Astrocyte of the spinal cord (primary cell): ENCODE data around the gene SLC6A2.

ENCODE experiments used
- DNase-seq: peaks from one replicate; pipeline ENCODE4 v3.0.0; 2011; ENCODE audit warnings: low read depth, low spot score
- H3K4me3 ChIP-seq: 2 replicates; pipeline ENCODE4 v1.5.1; 2011; ENCODE audit warnings: low read depth, mild to moderate bottlenecking, low read length, moderate library complexity
- in situ Hi-C: cut with HindIII; loops from 2 replicates; pipeline ENCODE4 v1.10.0; 2017; ENCODE audit warnings: low sequenced_read_pairs
- TF ChIP-seq, protein P1 (sequence below): IDR thresholded peaks from 2 replicates; pipeline ENCODE4 v1.5.1; 2012; ENCODE audit warnings: low read depth, mild to moderate bottlenecking, low read length, inconsistent platforms

SLC6A2 gene

DNA sequence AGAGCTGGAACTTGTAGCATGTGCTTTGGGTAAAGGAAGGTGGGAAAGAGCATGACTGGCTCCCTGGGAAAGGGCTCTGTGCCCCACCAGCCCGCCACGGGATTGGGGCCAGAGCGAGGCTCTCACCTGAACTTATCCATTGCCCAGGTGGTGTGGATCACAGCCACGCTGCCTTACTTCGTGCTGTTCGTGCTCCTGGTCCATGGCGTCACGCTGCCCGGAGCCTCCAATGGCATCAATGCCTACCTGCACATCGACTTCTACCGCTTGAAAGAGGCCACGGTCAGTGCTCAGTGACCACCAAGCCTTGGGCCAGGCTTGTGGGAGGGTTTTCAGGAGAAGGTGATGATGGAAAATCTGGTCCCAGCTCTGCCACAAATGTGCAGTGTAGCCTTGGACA is 36.0 kb downstream of the SLC6A2 start:
- no peak for DNase-seq
- no peak overlapping the region for H3K4me3 ChIP-seq
- TF ChIP-seq, protein P1, sequence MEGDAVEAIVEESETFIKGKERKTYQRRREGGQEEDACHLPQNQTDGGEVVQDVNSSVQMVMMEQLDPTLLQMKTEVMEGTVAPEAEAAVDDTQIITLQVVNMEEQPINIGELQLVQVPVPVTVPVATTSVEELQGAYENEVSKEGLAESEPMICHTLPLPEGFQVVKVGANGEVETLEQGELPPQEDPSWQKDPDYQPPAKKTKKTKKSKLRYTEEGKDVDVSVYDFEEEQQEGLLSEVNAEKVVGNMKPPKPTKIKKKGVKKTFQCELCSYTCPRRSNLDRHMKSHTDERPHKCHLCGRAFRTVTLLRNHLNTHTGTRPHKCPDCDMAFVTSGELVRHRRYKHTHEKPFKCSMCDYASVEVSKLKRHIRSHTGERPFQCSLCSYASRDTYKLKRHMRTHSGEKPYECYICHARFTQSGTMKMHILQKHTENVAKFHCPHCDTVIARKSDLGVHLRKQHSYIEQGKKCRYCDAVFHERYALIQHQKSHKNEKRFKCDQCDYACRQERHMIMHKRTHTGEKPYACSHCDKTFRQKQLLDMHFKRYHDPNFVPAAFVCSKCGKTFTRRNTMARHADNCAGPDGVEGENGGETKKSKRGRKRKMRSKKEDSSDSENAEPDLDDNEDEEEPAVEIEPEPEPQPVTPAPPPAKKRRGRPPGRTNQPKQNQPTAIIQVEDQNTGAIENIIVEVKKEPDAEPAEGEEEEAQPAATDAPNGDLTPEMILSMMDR: no peak
- in situ Hi-C loops: no loop called here

DNA sequence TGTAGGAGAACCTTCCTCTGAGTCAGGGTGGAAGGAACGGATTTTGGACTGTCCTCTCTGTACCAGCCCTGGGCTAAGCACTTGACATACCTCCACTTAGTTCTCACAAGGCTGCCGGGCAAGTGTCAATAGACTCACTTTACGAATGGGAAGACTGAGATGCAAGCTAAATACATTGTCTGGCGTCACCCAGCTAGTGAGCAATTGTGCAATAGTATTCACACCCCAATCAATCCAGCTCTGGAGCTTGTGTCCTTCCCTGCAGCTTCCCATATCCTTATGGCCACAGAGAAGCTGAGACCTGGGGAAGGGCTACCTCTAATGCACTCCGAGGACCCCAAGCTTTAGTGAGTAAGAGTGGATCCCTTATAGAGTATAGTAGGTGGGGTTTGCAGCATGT is 39.8 kb downstream of the SLC6A2 start:
- in situ Hi-C loops: no loop called here
- TF ChIP-seq, protein P1: no peak
- H3K4me3 ChIP-seq: no peak overlapping the region
- no peak for DNase-seq

DNA sequence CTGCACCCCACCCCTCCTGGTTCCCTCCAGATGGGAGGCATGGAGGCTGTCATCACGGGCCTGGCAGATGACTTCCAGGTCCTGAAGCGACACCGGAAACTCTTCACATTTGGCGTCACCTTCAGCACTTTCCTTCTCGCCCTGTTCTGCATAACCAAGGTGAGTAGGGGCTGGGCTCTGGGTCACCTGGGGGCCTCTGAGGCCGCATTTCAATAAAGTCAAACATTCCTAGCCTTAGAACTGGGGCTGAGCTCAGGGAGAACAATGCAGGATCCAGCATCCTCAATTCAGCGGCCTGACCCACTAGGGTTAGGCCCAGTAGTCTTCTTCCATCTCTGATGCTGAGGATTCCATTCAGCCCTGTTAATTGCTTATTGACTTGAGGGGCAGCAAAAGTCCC is 42.1 kb downstream of the SLC6A2 start:
- in situ Hi-C loops: no loop called here
- no peak overlapping the region for H3K4me3 ChIP-seq
- TF ChIP-seq, protein P1: no peak
- DNase-seq: no peak

DNA sequence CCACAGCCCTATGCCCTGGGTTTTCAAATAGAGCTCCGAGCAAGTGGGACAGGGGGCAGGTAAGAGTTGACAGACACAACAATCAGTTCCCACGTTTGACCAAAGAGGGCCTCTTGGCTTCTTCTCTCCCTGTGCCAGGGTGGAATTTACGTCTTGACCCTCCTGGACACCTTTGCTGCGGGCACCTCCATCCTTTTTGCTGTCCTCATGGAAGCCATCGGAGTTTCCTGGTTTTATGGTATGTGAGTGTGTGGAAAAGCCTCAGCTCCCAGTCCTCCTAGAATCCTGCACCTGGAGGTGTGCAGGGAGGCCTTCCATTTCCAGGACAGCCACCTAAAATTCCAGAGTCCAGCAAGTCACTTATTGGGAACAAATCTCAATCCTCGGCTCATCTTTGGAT is 42.5 kb downstream of the SLC6A2 start:
- TF ChIP-seq, protein P1: no peak
- DNase-seq: no peak
- in situ Hi-C loops: no loop called here
- H3K4me3 ChIP-seq: no peak overlapping the region

DNA sequence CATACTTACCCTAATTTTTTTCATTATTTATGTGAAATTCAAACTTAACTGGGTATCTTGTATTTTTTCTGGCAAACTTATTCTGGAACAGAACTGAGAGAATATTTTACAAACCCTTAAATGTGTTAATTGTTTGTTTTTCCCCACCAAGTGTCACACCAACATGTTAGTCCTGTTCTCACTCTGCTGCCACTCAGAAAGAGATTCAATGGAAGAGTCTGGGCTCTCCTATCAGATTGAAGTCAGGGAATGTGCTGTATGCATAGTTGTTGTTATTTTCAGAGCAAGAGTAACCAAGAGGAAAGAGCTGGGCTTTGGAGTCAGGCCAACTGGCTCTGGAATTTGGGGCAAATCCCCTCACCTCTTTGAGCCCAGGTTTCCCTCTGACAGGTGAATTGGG is 43.2 kb downstream of the SLC6A2 start:
- no peak overlapping the region for H3K4me3 ChIP-seq
- DNase-seq: no peak
- TF ChIP-seq, protein P1: no peak

DNA sequence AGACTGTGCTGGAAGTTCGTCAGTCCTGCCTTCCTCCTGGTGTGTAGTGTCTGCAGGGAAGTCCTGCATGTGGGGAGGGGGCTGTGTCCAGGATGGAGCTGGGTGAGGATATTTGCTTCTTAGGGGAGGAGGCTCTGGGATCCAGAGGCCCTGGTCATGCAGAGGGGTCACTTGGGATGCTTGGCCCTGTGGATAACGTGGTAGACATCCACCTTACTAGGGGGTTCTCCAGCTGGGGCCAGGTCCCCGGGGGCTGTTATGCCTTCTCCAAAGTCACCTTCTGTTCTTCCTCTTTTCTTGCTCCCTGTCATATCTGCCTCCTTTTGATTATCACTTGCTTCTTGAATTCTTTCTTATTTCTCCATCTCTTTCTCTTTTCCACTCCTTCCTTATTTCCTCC is 43.8 kb downstream of the SLC6A2 start:
- in situ Hi-C loops: no loop called here
- no peak overlapping the region for H3K4me3 ChIP-seq
- TF ChIP-seq, protein P1: no peak
- DNase-seq: no peak

More for the DNA sequence above, 43.2 kb downstream of the SLC6A2 start:
- in situ Hi-C loops: no loop called here

DNA sequence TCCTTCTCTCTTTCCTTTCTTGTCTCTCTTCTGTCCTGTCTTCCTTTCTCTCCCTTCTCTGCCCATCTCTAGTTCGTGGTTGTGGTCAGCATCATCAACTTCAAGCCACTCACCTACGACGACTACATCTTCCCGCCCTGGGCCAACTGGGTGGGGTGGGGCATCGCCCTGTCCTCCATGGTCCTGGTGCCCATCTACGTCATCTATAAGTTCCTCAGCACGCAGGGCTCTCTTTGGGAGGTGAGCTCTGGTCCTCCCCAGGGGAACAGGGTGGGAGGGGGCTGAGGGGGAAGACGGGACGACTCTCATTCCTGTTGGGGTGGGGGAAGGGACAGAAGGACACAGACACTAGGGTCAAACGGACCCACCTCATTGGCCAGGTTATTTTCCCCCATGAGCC is 44.3 kb downstream of the SLC6A2 start:
- no peak overlapping the region for H3K4me3 ChIP-seq
- no peak for DNase-seq
- TF ChIP-seq, protein P1: no peak
- in situ Hi-C loops: no loop called here
